ENCODE measurements around the gene WDTC1.
"Not testable (repeated sequence)": the region's sequence is repeated elsewhere in the genome, so short reads cannot be mapped to it uniquely, and the experiment has no call there.

Gene WDTC1

DNA sequence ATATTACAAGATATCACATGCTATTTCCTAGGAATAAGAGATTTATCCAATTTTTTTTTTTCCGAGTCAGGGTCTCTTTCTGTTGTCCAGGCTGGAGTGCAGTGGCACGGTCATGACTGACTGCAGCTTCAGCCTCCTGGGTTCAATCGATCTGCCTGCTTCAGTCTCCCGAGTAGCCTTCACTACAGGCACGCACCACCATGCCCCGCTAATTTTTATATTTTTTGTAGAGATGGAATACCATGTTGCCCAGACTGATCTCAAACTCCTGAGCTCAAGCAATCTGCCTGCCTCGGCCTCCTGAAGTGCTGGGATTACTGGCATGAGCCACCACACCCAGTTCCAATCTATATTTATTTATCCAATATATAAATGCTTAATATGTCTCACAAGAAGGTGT is 18.0 kb upstream of the WDTC1 start:
- Histone ChIP-seq H3K4me1 (ENCODE audit: insufficient read depth, insufficient read length) (no peaks in the 10 kb centered on the region), H3K9ac (ENCODE audit: insufficient read length, low read depth) (no peak overlapping the region), H3K27me3 (ENCODE audit: insufficient read depth, insufficient read length) (no peaks in the 10 kb centered on the region), H3K4me3 (ENCODE audit: insufficient read length, low read depth) (no peak overlapping the region), H3K36me3 (ENCODE audit: insufficient read depth, insufficient read length, low read length) (no peaks in the 10 kb centered on the region), H3K9me3 (ENCODE audit: insufficient read depth, low read length) (no peaks in the 10 kb centered on the region)
- DNase-seq (ENCODE audit: low read depth, low spot score): no peak
- no peak for TF ChIP-seq ZNF274 (IDR thresholded peaks at IDR 0.05; ENCODE audit: low read depth, low read length)
- no peak for TF ChIP-seq SUZ12 (IDR thresholded peaks at IDR 0.05; ENCODE audit: extremely low read depth, insufficient read depth, insufficient read length)
- no peak for TF ChIP-seq YY1 (IDR thresholded peaks at IDR 0.05; ENCODE audit: insufficient read depth, insufficient read length)

DNA sequence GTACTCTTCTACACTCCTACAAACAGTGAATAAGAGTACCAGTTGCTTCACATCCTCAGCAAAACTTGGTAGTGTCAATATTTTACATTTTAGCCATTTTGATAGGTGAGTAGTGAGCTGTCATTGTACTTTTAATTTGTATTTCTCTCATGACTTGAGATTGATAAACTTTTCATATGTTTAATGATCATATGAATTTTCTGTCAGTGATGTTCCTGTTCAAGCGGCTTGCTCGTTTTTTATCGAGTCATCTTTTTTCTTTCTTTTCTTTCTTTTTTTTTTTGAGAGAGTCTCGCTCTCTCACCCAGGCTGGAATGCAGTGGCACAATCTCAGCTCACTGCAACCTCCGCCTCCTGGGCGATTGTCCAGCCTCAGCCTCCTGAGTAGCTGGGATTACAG is 17.0 kb upstream of the WDTC1 start:
- Histone ChIP-seq H3K27me3 (ENCODE audit: insufficient read depth, insufficient read length) (no peaks in the 10 kb centered on the region), H3K36me3 (ENCODE audit: insufficient read depth, insufficient read length, low read length) (no peaks in the 10 kb centered on the region), H3K4me1 (ENCODE audit: insufficient read depth, insufficient read length) (no peaks in the 10 kb centered on the region), H3K9me3 (ENCODE audit: insufficient read depth, low read length) (no peaks in the 10 kb centered on the region), H3K9ac (ENCODE audit: insufficient read length, low read depth) (no peak overlapping the region), H3K4me3 (ENCODE audit: insufficient read length, low read depth) (no peak overlapping the region)
- TF ChIP-seq ZNF274 (IDR thresholded peaks at IDR 0.05; ENCODE audit: low read depth, low read length) (no peak), YY1 (IDR thresholded peaks at IDR 0.05; ENCODE audit: insufficient read depth, insufficient read length) (no peak), SUZ12 (IDR thresholded peaks at IDR 0.05; ENCODE audit: extremely low read depth, insufficient read depth, insufficient read length) (no peak)
- DNase-seq (ENCODE audit: low read depth, low spot score): no peak

DNA sequence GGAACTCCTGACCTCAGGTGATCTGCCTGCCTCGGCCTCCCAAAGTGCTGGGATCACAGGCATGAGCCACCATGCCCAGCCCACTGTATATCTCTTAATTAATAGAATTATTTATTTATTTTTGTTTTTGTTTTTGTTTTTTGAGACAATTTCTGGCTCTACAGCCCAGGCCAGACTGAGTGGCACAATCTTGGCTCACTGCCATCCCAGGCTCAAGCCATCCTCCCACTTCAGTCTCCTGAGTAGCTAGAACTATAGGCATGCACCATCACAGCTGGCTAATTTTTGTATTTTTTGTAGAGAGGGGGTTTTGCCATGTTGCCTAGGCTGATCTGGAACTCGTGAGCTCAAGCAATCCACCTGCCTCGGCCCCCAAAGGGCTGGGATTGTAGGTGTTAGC is 15.7 kb upstream of the WDTC1 start:
- H3K9me3 ChIP-seq (ENCODE audit: insufficient read depth, low read length): no peaks in the 10 kb centered on the region

DNA sequence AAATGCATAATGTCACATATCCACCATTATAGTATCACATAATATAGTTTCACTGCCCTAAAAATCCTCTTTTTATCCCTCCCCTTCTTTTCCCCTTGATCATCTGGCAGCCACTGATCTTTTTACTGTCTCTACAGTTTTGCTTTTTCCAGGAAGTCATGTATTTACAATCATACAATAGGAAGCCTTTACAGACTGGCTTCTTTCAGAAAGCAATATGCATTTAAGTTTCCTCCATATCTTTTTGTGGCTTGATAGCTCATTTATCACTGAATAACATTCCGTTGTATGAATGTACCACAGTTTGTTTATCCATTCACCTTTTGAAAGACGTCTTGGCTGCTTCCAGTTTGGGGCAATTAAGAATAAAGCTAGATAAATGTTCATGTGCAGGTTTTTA is 14.3 kb upstream of the WDTC1 start:
- TF ChIP-seq SUZ12 (IDR thresholded peaks at IDR 0.05; ENCODE audit: extremely low read depth, insufficient read depth, insufficient read length) (no peak), YY1 (IDR thresholded peaks at IDR 0.05; ENCODE audit: insufficient read depth, insufficient read length) (no peak), ZNF274 (IDR thresholded peaks at IDR 0.05; ENCODE audit: low read depth, low read length) (no peak)
- H3K4me3 ChIP-seq (ENCODE audit: insufficient read length, low read depth): no peak overlapping the region
- no peak for DNase-seq (ENCODE audit: low read depth, low spot score)
- H3K4me1 ChIP-seq (ENCODE audit: insufficient read depth, insufficient read length): no peaks in the 10 kb centered on the region
- no peak overlapping the region for H3K9ac ChIP-seq (ENCODE audit: insufficient read length, low read depth)
- H3K9me3 ChIP-seq (ENCODE audit: insufficient read depth, low read length): no peaks in the 10 kb centered on the region
- no peaks in the 10 kb centered on the region for H3K36me3 ChIP-seq (ENCODE audit: insufficient read depth, insufficient read length, low read length)
- H3K27me3 ChIP-seq (ENCODE audit: insufficient read depth, insufficient read length): no peaks in the 10 kb centered on the region

More for the DNA sequence above, 15.7 kb upstream of the WDTC1 start:
- no peak for DNase-seq (ENCODE audit: low read depth, low spot score)
- Histone ChIP-seq H3K4me3 (ENCODE audit: insufficient read length, low read depth) (no peak overlapping the region), H3K27me3 (ENCODE audit: insufficient read depth, insufficient read length) (no peaks in the 10 kb centered on the region), H3K4me1 (ENCODE audit: insufficient read depth, insufficient read length) (no peaks in the 10 kb centered on the region), H3K36me3 (ENCODE audit: insufficient read depth, insufficient read length, low read length) (no peaks in the 10 kb centered on the region), H3K9ac (ENCODE audit: insufficient read length, low read depth) (no peak overlapping the region)
- no peak for TF ChIP-seq SUZ12 (IDR thresholded peaks at IDR 0.05; ENCODE audit: extremely low read depth, insufficient read depth, insufficient read length)
- no peak for TF ChIP-seq ZNF274 (IDR thresholded peaks at IDR 0.05; ENCODE audit: low read depth, low read length)
- no peak for TF ChIP-seq YY1 (IDR thresholded peaks at IDR 0.05; ENCODE audit: insufficient read depth, insufficient read length)

DNA sequence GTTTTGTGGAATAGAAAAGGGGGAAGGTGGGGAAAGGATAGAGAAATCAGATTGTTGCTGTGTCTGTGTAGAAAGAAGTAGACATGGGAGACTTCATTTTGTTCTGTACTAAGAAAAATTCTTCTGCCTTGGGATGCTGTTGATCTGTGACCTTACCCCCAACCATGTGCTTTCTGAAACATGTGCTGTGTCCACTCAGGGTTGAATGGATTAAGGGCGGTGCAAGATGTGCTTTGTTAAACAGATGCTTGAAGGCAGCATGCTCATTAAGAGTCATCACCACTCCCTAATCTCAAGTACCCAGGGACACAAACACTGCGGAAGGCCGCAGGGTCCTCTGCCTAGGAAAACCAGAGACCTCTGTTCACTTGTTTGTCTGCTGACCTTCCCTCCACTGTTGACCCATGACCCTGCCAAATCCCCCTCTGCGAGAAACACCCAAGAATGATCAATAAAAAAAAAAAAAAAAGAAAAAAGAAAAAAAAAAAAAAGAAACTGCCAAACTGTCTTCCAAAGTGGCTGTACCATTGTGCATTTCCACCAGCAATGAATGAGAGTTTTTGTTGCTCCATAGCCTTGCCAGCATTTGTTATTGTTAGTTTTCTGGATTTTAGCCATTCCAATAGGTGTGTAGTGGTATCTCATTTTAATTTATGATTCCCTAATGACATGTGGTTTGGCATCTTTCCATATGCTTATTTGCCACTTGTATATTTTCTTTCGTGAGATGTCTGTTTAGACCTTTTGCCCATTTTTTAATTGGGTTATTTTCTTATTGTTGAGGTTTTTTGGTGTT is 13.5 kb upstream of the WDTC1 start:
- H3K27me3 ChIP-seq (ENCODE audit: insufficient read depth, insufficient read length); DNase-seq (ENCODE audit: low read depth, low spot score); H3K4me1 ChIP-seq (ENCODE audit: insufficient read depth, insufficient read length); H3K9me3 ChIP-seq (ENCODE audit: insufficient read depth, low read length); H3K36me3 ChIP-seq (ENCODE audit: insufficient read depth, insufficient read length, low read length); H3K9ac ChIP-seq (ENCODE audit: insufficient read length, low read depth); H3K4me3 ChIP-seq (ENCODE audit: insufficient read length, low read depth): not testable (repeated sequence)

DNA sequence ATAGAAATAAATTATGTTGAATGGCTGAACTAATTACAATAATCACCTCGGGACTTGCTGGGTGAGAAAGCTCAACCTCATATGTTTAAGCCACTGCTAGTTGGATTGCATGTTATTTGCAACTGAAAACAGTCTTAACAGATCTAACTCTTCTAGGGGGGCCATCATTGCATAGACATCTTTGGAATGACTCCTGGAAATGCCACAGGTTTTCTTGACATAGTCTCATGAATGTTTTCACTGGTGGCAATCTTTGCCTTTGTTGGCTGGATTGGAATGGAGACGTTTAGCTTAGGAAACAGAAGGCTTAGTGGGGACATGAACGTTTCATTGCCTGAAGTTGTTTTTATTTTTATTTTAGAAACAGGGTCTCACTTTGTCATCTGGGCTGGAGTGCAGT is 8.8 kb upstream of the WDTC1 start:
- Histone ChIP-seq H3K27me3 (ENCODE audit: insufficient read depth, insufficient read length) (no peaks in the 10 kb centered on the region), H3K4me3 (ENCODE audit: insufficient read length, low read depth) (no peak overlapping the region), H3K4me1 (ENCODE audit: insufficient read depth, insufficient read length) (no peaks in the 10 kb centered on the region), H3K36me3 (ENCODE audit: insufficient read depth, insufficient read length, low read length) (no peaks in the 10 kb centered on the region), H3K9me3 (ENCODE audit: insufficient read depth, low read length) (no peaks in the 10 kb centered on the region), H3K9ac (ENCODE audit: insufficient read length, low read depth) (no peak overlapping the region)
- peak; percentile 27 for DNase-seq (ENCODE audit: low read depth, low spot score)
- TF ChIP-seq YY1 (IDR thresholded peaks at IDR 0.05; ENCODE audit: insufficient read depth, insufficient read length) (no peak), SUZ12 (IDR thresholded peaks at IDR 0.05; ENCODE audit: extremely low read depth, insufficient read depth, insufficient read length) (no peak), ZNF274 (IDR thresholded peaks at IDR 0.05; ENCODE audit: low read depth, low read length) (no peak)

DNA sequence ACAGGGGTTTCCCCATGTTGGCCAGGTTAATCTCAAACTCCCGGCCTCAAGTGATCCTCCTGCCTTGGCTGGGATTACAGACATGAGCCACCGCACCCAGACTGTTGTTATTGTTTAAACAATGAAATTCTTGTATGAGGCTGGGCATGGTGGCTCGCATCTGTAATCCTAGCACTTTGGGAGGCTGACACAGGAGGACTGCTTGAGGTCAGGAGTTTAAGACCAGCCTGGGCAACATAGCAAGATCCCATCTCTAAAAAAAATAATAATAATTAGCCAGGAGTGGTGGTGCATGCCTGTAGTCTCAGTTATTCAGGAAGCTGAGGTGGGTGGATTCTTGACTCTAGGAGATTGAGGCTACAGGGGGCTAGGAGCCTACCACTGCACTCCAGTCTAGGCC is 6.7 kb upstream of the WDTC1 start:
- Histone ChIP-seq H3K9ac (ENCODE audit: insufficient read length, low read depth) (no peak overlapping the region), H3K4me1 (ENCODE audit: insufficient read depth, insufficient read length) (no peaks in the 10 kb centered on the region), H3K9me3 (ENCODE audit: insufficient read depth, low read length) (no peaks in the 10 kb centered on the region), H3K27me3 (ENCODE audit: insufficient read depth, insufficient read length) (no peaks in the 10 kb centered on the region), H3K36me3 (ENCODE audit: insufficient read depth, insufficient read length, low read length) (no peaks in the 10 kb centered on the region), H3K4me3 (ENCODE audit: insufficient read length, low read depth) (no peak overlapping the region)
- DNase-seq (ENCODE audit: low read depth, low spot score): no peak
- TF ChIP-seq ZNF274 (IDR thresholded peaks at IDR 0.05; ENCODE audit: low read depth, low read length) (no peak), YY1 (IDR thresholded peaks at IDR 0.05; ENCODE audit: insufficient read depth, insufficient read length) (no peak), SUZ12 (IDR thresholded peaks at IDR 0.05; ENCODE audit: extremely low read depth, insufficient read depth, insufficient read length) (no peak)

Data from NT2/D1 (cell line).